Astrocyte of the cerebellum (primary cell): ENCODE data around the gene UMODL1.

Experiments
- DNase-seq: peaks from one replicate; pipeline ENCODE4 v3.0.0-alpha.2; 2011; ENCODE audit warnings: low read depth
- H3K4me3 ChIP-seq: 2 replicates; pipeline ENCODE4 v1.5.1; 2011; ENCODE audit warnings: mild to moderate bottlenecking, low read depth, low read length, moderate library complexity
- CTCF ChIP-seq: IDR thresholded peaks from 2 replicates; pipeline ENCODE4 v1.5.1; 2012; ENCODE audit warnings: low read length, low read depth, moderate library complexity, mild to moderate bottlenecking; ENCODE audit errors: missing control alignments
- in situ Hi-C: cut with HindIII; loops from 2 replicates; pipeline ENCODE4 v1.10.0; 2017; ENCODE audit warnings: low sequenced_read_pairs

The UMODL1 gene

GRCh38 chr21:42160111-42160721, 89.1 kb downstream of the UMODL1 start:
- H3K4me3 ChIP-seq: no peak overlapping the region
- in situ Hi-C loops: no loop called here
- no peak for DNase-seq
- no peak for TF ChIP-seq CTCF

- in situ Hi-C loops: no loop called here
- no peak for DNase-seq
- TF ChIP-seq CTCF: no peak
- no peak overlapping the region for H3K4me3 ChIP-seq
Measured at GRCh38 chr21:42160765-42161164, 89.6 kb downstream of the UMODL1 start.

GRCh38 chr21:42161401-42161955, 90.4 kb downstream of the UMODL1 start:
- in situ Hi-C loops: no loop called here
- H3K4me3 ChIP-seq: no peak overlapping the region
- no peak for DNase-seq
- no peak for TF ChIP-seq CTCF

GRCh38 chr21:42161956-42162681, 91.0 kb downstream of the UMODL1 start:
- no peak overlapping the region for H3K4me3 ChIP-seq
- DNase-seq: no peak
- no peak for TF ChIP-seq CTCF
- in situ Hi-C loops: no loop called here

- in situ Hi-C loops: no loop called here
- DNase-seq: no peak
- no peak overlapping the region for H3K4me3 ChIP-seq
- no peak for TF ChIP-seq CTCF
Measured at GRCh38 chr21:42162831-42163510, 91.9 kb downstream of the UMODL1 start.

- DNase-seq: no peak
Measured at GRCh38 chr21:42163511-42163863, 92.4 kb downstream of the UMODL1 start.

More at GRCh38 chr21:42163511-42163863, 92.4 kb downstream of the UMODL1 start:
- no peak overlapping the region for H3K4me3 ChIP-seq
- no peak for TF ChIP-seq CTCF
- in situ Hi-C loops: no loop called here
